Activated CD4-positive, alpha-beta memory T cell treated with anti-CD3 and anti-CD28 coated beads for 36 hours (primary cell): Measurements from ENCODE around the gene GSC2. TPM values are rescaled to one million over a fixed set of nuclear protein-coding genes. Genes with fewer than 3 reads are reported as not detected.

Experiments
- CTCF ChIA-PET: fragments of 350-600 bp; sonication (Branson Sonifier 250); formaldehyde crosslinking; loops from one replicate; lab custom pipeline; 2021; ENCODE audit warnings: antibody characterized with exemption, inconsistent platforms; lab: Charles Lee
- POLR2A ChIA-PET: fragments of 350-600 bp; sonication (Branson Sonifier 250); formaldehyde crosslinking; loops from one replicate; lab custom pipeline; 2021; ENCODE audit warnings: antibody characterized with exemption; lab: Charles Lee
- DNase-seq: peaks from one replicate; pipeline ENCODE4 v3.0.0-alpha.2; 2020
- H3K27ac Mint-ChIP-seq: one replicate; pipeline ENCODE4 v1.8.0; 2021; ENCODE audit warnings: mixed read lengths
- H3K27me3 Mint-ChIP-seq: one replicate; pipeline ENCODE4 v1.8.0; 2021; ENCODE audit warnings: mixed read lengths
- H3K36me3 Mint-ChIP-seq: one replicate; pipeline ENCODE4 v1.8.0; 2021; ENCODE audit warnings: mixed read lengths
- H3K4me1 Mint-ChIP-seq: one replicate; pipeline ENCODE4 v1.8.0; 2021; ENCODE audit warnings: low read depth, mixed read lengths
- H3K4me3 Mint-ChIP-seq: one replicate; pipeline ENCODE4 v1.8.0; 2021; ENCODE audit warnings: mild to moderate bottlenecking, mixed read lengths
- H3K9me3 Mint-ChIP-seq: one replicate; pipeline ENCODE4 v1.8.0; 2021; ENCODE audit warnings: mixed read lengths
- intact Hi-C: fragments of 100-400 bp; cut with micrococcal nuclease; formaldehyde crosslinking; loops from one replicate; pipeline ENCODE4 v1.15.1; 2023
- total RNA-seq, 2 experiments: library from RNA; stranded (reverse); gene quantifications; one replicate each; pipeline ENCODE4 v1.2.3, GENCODE V29; 2021

Gene GSC2
- total RNA-seq, 2 experiments from 2014 or later: not detected

- no peaks in the 10 kb centered on the region for H3K9me3 Mint-ChIP-seq
- ChIA-PET POLR2A (no interaction called here), CTCF (interaction anchor here (1.5 kb wide), 1 partner anchor 9 kb away, joined by 4 read pairs; no protein-coding TSS in a partner anchor)
- intact Hi-C loops: no loop called here
- H3K36me3 Mint-ChIP-seq: peaks cover 2% of the 10 kb centered on the region
- no peak for DNase-seq
- peaks cover 66% of the 10 kb centered on the region for H3K4me1 Mint-ChIP-seq
- no peaks in the 10 kb centered on the region for H3K27me3 Mint-ChIP-seq
- H3K27ac Mint-ChIP-seq: no peak overlapping the region
- H3K4me3 Mint-ChIP-seq: peak overlapping the region; percentile 88
These were observed 30.1 kb downstream of the GSC2 start for GRCh38 chr22:19119949-19120348.

GRCh38 chr22:19118329-19118880, 31.7 kb downstream of the GSC2 start:
- intact Hi-C loops: no loop called here
- Mint-ChIP-seq H3K4me3 (no peak overlapping the region), H3K4me1 (peaks cover 71% of the 10 kb centered on the region), H3K27me3 (no peaks in the 10 kb centered on the region), H3K36me3 (peaks cover 2% of the 10 kb centered on the region), H3K9me3 (no peaks in the 10 kb centered on the region), H3K27ac (no peak overlapping the region)
- ChIA-PET POLR2A (no interaction called here), CTCF (interaction anchor here (0.7 to 2.2 kb wide), 2 partner anchors 10 to 12 kb away, joined by 4 to 7 read pairs; no protein-coding TSS in a partner anchor)
- DNase-seq: peak; percentile 51

DNA sequence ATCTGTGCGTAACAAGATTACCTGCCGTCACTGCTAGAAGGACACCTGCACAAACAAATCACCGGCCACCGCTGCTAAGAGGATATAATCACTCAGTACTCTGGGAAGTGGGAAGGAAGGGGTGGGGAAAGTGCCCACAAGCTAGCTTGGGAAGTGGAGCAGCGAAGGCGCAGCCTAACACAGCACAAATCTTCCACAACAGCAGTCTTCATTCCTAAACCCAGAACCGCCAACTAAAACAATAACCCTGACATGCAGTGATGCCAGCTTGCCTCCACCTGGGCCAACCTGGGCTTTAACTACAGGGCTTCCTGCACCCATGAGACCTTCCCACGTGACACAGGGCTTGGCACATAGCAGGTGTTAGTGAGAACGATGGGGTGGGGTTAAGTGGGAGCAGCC, 33.0 kb downstream of the GSC2 start:
- CTCF ChIA-PET: interaction anchor here (2.1 to 2.2 kb wide), 2 partner anchors 9 to 27 kb away, joined by 7 to 9 read pairs; partner anchors contain the start of gene ESS2
- no peak overlapping the region for H3K27ac Mint-ChIP-seq
- H3K4me1 Mint-ChIP-seq: peaks cover 74% of the 10 kb centered on the region
- H3K27me3 Mint-ChIP-seq: no peaks in the 10 kb centered on the region
- no peak overlapping the region for H3K4me3 Mint-ChIP-seq
- no peak for DNase-seq
- peaks cover 2% of the 10 kb centered on the region for H3K36me3 Mint-ChIP-seq
- POLR2A ChIA-PET: no interaction called here
- H3K9me3 Mint-ChIP-seq: no peaks in the 10 kb centered on the region
- intact Hi-C loops: no loop called here

DNA sequence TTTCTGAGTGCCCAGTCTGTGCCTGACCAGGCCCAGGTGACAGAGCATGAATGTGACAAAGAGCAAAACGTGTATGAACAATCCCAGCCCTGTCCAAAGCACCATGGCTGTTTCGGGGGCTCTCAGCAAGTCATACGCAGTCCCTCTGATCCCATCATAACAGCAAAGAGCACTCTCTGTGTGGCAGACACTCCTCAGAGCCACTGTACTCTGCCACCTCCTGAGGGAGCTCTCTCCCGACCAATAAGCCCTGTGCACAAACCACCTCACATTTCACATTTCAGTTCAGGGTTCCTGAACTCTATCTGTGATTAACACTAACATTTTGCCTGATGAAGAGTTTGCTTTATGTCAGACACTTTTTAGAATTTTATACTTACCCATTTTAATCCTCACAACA, 34.5 kb downstream of the GSC2 start:
- Mint-ChIP-seq H3K27ac (peak overlapping the region; percentile 4), H3K36me3 (no peaks in the 10 kb centered on the region), H3K4me3 (no peak overlapping the region), H3K27me3 (no peaks in the 10 kb centered on the region), H3K9me3 (no peaks in the 10 kb centered on the region), H3K4me1 (peaks cover 74% of the 10 kb centered on the region)
- ChIA-PET CTCF (interaction anchor here (1.1 to 2.1 kb wide), 3 partner anchors 9 to 515 kb away, joined by 3 to 9 read pairs (median 3); partner anchors contain the start of gene ESS2), POLR2A (interaction anchor here (0.8 kb wide), 1 partner anchor 28 kb away, joined by 4 read pairs; the partner anchor contains the start of gene ESS2)
- intact Hi-C loops: no loop called here
- DNase-seq: no peak

DNA sequence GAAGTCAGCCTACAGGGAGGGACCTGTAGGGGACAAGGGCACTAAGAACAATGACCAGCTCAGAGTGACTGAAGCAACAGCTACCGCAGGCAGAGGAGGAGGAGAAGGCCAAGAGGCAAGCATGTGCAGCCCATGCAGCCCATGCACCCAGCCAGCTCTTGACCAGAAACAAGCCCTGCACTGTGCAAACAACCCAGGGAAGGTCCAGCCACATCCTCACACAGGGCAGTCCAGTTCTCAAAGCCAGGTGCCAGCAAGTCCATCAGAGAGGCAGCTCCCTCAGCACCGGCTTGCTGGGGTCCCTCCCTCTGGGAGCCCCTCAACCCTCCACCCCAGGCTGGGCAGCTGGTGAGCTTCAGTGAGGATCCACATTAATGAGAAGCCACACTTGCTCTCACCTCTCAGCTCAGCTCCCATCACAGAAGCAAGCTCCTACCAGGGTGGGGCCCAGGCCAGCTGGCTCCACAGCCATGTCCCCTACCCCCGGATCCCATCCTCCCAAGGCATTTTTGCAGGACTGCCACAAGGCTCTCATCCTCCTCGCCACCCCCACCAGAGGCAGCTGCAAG, 35.0 kb downstream of the GSC2 start:
- H3K27ac Mint-ChIP-seq: no peak overlapping the region
- POLR2A ChIA-PET: interaction anchor here (1.1 kb wide), 1 partner anchor 29 kb away, joined by 3 read pairs; no protein-coding TSS in a partner anchor
- no peak for DNase-seq

GRCh38 chr22:19113429-19113828, 36.7 kb downstream of the GSC2 start:
- intact Hi-C loops: loop anchor here (1.0 kb wide), 1 partner anchor 8 kb away; no protein-coding TSS in a partner anchor
- Mint-ChIP-seq H3K9me3 (no peaks in the 10 kb centered on the region), H3K36me3 (no peaks in the 10 kb centered on the region), H3K4me1 (peaks cover 75% of the 10 kb centered on the region), H3K27ac (no peak overlapping the region), H3K27me3 (no peaks in the 10 kb centered on the region), H3K4me3 (no peak overlapping the region)
- ChIA-PET CTCF (no interaction called here), POLR2A (no interaction called here)
- DNase-seq: no peak

More for the DNA sequence above, 35.0 kb downstream of the GSC2 start:
- Mint-ChIP-seq H3K36me3 (no peaks in the 10 kb centered on the region), H3K4me3 (no peak overlapping the region), H3K9me3 (no peaks in the 10 kb centered on the region), H3K4me1 (peaks cover 73% of the 10 kb centered on the region), H3K27me3 (no peaks in the 10 kb centered on the region)
- intact Hi-C loops: no loop called here
- CTCF ChIA-PET: interaction anchor here (1.1 to 1.4 kb wide), 2 partner anchors 8 to 515 kb away, joined by 3 read pairs; no protein-coding TSS in a partner anchor

DNA sequence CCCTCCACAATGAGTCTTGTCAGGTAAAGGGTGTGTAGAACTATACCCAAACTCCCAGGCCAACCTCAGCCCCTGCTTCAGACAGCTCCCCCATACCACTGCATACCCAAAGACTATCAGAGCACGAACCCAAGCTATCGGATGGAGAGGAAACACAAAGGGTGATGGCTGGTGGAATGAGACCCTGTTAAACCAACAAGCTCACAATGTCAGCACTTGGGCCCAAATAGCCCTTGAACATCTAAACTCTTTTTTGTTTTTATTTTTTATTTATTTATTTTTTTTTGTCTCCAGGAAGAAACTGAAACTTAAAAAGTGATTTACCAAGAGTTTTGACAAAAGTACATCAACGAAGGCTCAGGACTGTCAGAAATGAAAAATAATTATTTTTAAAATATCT, 38.5 kb downstream of the GSC2 start:
- DNase-seq: no peak
- Mint-ChIP-seq H3K36me3 (no peaks in the 10 kb centered on the region), H3K4me1 (peaks cover 72% of the 10 kb centered on the region), H3K9me3 (no peaks in the 10 kb centered on the region), H3K27ac (peak overlapping the region; percentile 52), H3K4me3 (no peak overlapping the region), H3K27me3 (no peaks in the 10 kb centered on the region)
- ChIA-PET POLR2A (interaction anchor here (1.3 kb wide), 1 partner anchor 10 kb away, joined by 5 read pairs; the partner anchor contains the start of gene DGCR2), CTCF (interaction anchor here (0.9 to 2.2 kb wide), 2 partner anchors 9 to 33 kb away, joined by 4 to 9 read pairs; partner anchors contain the start of gene ESS2)
- intact Hi-C loops: no loop called here

GRCh38 chr22:19111140-19111539, 39.0 kb downstream of the GSC2 start:
- Mint-ChIP-seq H3K36me3 (no peaks in the 10 kb centered on the region), H3K27ac (peak overlapping the region; percentile 52), H3K4me1 (peaks cover 72% of the 10 kb centered on the region), H3K27me3 (no peaks in the 10 kb centered on the region), H3K4me3 (no peak overlapping the region), H3K9me3 (no peaks in the 10 kb centered on the region)
- DNase-seq: no peak
- CTCF ChIA-PET: interaction anchor here (0.9 to 2.2 kb wide), 2 partner anchors 9 to 33 kb away, joined by 4 to 9 read pairs; partner anchors contain the start of gene ESS2
- POLR2A ChIA-PET: interaction anchor here (1.3 kb wide), 1 partner anchor 11 kb away, joined by 5 read pairs; the partner anchor contains the start of gene DGCR2
- intact Hi-C loops: no loop called here

DNA sequence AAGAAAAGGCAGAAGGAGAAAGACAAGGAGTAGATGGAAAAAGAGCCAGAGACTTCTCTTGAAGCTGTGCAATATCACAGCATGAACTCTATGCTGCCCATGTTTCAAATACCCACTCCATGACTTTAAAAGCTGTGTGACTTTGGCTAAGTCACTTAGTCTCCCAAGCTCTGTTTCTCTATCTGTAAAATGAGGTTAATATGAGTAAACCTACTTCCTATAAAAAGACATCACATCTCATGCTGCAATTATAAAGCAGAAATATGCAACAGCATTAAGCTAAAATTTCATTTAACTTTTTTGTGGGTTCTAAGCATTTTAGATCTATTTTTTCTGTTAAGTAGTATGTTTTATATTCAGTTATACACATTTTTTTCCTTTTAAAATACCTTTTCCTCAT, 39.4 kb downstream of the GSC2 start:
- Mint-ChIP-seq H3K36me3 (no peaks in the 10 kb centered on the region), H3K27ac (peak overlapping the region; percentile 40), H3K4me1 (peaks cover 73% of the 10 kb centered on the region), H3K27me3 (no peaks in the 10 kb centered on the region), H3K4me3 (no peak overlapping the region), H3K9me3 (no peaks in the 10 kb centered on the region)
- ChIA-PET POLR2A (interaction anchor here (1.3 kb wide), 1 partner anchor 11 kb away, joined by 5 read pairs; the partner anchor contains the start of gene DGCR2), CTCF (interaction anchor here (0.7 to 2.2 kb wide), 3 partner anchors 10 to 34 kb away, joined by 3 to 9 read pairs (median 4); partner anchors contain the start of genes DGCR2 and ESS2)
- intact Hi-C loops: no loop called here
- no peak for DNase-seq

DNA sequence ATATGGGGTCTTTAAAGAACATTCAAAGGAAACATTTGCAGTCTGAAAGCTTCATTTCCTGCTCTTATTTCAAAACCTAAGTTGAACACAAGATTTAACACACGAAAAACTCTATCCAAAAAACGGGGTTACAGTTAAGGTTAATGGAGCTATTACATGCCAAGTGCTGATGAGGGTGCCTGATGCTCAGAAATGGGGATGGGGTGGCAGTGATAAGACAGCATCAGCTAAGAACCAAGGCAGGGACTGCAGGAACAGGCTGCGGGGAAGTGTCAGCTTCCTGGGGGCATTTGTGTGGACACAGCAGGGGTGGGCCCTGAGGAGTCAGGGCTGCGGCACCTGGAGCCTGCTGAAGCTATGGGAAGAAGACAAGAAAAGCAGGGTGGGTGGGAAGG, 40.0 kb downstream of the GSC2 start:
- Mint-ChIP-seq H3K36me3 (no peaks in the 10 kb centered on the region), H3K9me3 (no peaks in the 10 kb centered on the region), H3K4me3 (peak overlapping the region; percentile 34), H3K4me1 (peaks cover 68% of the 10 kb centered on the region), H3K27me3 (no peaks in the 10 kb centered on the region), H3K27ac (peak overlapping the region; percentile 85)
- ChIA-PET POLR2A (interaction anchor here (1.0 kb wide), 1 partner anchor 12 kb away, joined by 4 read pairs; the partner anchor contains the start of gene DGCR2), CTCF (interaction anchor here (0.7 to 2.2 kb wide), 2 partner anchors 12 to 34 kb away, joined by 3 to 9 read pairs; partner anchors contain the start of genes DGCR2 and ESS2)
- intact Hi-C loops: no loop called here
- DNase-seq: no peak

DNA sequence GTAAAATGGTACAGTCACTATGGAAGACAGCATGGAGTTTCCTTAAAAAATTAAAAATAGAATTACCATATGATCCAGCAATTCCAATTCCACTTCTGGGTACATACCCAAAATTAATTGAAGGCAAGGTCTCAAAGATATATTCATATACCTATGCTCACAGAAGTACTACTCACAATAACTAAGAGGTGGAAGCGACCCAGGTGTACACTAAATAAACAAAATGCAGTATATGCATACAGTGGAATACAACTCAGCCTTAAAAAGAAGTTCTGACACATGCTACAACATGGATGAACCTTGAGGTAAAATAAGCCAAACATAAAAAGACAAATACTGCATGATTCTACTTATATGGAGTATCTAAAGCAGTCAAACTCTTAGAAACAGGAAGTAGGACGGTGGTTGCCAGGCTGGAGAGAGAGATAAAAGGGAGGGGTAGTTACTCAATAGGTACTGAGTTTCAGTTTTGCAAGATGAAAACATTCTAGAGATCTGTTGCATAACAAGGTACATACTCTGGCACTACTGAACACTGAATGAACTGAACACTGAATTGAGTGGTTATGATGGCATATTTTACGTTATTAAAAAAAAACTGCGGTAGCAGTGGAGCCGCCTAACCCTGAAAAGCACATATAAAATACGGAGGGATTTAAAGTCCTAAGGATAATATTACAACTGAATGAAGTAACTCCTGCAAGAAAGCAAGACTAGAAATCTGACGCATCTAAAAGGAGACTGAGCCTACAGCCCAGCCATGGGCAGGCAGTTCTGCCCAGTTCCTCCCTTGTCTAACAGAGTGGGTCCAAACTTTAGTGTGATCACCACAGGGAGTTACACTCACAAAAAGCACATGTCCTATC, 40.7 kb downstream of the GSC2 start:
- intact Hi-C loops: loop anchor here (1.0 to 5.0 kb wide), 3 partner anchors 13 to 368 kb away; partner anchors contain the start of genes CDC45, DGCR2, SLC25A1 and UFD1
- Mint-ChIP-seq H3K4me3 (peak overlapping the region; percentile 34), H3K27me3 (no peaks in the 10 kb centered on the region), H3K9me3 (no peaks in the 10 kb centered on the region), H3K36me3 (no peaks in the 10 kb centered on the region), H3K27ac (peak overlapping the region; percentile 85), H3K4me1 (peaks cover 63% of the 10 kb centered on the region)
- DNase-seq: peak; percentile 67
- CTCF ChIA-PET: interaction anchor here (1.7 kb wide), 1 partner anchor 9 kb away, joined by 7 read pairs; no protein-coding TSS in a partner anchor
- POLR2A ChIA-PET: interaction anchor here (1.0 kb wide), 1 partner anchor 13 kb away, joined by 4 read pairs; the partner anchor contains the start of gene DGCR2
